ENCODE measurements around the gene ABCG8. TPM values are rescaled to one million over a fixed set of nuclear protein-coding genes. Genes with fewer than 3 reads are reported as not detected.

The ABCG8 gene
- total RNA-seq, 1 donor = not detected

- no peak for DNase-seq (ENCODE audit: low read depth)
- no peak overlapping the region for H3K4me3 ChIP-seq (ENCODE audit: low read depth, low read length)
- TF ChIP-seq, protein P1, sequence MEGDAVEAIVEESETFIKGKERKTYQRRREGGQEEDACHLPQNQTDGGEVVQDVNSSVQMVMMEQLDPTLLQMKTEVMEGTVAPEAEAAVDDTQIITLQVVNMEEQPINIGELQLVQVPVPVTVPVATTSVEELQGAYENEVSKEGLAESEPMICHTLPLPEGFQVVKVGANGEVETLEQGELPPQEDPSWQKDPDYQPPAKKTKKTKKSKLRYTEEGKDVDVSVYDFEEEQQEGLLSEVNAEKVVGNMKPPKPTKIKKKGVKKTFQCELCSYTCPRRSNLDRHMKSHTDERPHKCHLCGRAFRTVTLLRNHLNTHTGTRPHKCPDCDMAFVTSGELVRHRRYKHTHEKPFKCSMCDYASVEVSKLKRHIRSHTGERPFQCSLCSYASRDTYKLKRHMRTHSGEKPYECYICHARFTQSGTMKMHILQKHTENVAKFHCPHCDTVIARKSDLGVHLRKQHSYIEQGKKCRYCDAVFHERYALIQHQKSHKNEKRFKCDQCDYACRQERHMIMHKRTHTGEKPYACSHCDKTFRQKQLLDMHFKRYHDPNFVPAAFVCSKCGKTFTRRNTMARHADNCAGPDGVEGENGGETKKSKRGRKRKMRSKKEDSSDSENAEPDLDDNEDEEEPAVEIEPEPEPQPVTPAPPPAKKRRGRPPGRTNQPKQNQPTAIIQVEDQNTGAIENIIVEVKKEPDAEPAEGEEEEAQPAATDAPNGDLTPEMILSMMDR (IDR thresholded peaks at IDR 0.05; ENCODE audit: insufficient read depth, low read length) = no peak
Measured at GRCh38 chr2:43824512-43824911, 14.3 kb upstream of the ABCG8 start.

- no peak overlapping the region for H3K4me3 ChIP-seq (ENCODE audit: low read depth, low read length)
Measured at GRCh38 chr2:43824951-43825493, 13.7 kb upstream of the ABCG8 start.

DNA sequence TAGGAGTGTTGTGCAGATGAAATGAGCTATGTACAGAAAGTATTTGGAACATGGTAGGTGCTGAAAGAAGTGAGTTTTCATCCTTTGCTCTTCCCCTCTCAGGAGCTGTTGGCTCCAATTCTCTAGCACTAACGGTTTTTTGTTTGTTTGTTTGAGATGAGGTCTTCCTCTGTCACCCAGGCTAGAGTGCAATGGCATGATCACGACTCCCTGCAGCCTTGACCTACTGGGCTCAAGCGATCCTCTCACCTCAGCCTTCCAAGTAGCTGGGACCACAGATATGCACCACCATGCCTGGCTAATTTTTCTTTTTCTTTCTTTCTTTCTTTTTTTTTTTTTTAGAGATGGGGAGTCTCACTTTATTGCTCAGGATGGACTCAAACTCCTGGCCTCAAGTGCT, 12.9 kb upstream of the ABCG8 start:
- no peak overlapping the region for H3K4me3 ChIP-seq (ENCODE audit: low read depth, low read length)
- TF ChIP-seq, protein P1 (IDR thresholded peaks at IDR 0.05; ENCODE audit: insufficient read depth, low read length) = no peak
- DNase-seq (ENCODE audit: low read depth) = no peak

More at GRCh38 chr2:43824951-43825493, 13.7 kb upstream of the ABCG8 start:
- TF ChIP-seq, protein P1 (IDR thresholded peaks at IDR 0.05; ENCODE audit: insufficient read depth, low read length) = no peak
- no peak for DNase-seq (ENCODE audit: low read depth)

- H3K4me3 ChIP-seq (ENCODE audit: low read depth, low read length) = no peak overlapping the region
- TF ChIP-seq, protein P1 (IDR thresholded peaks at IDR 0.05; ENCODE audit: insufficient read depth, low read length) = no peak
- DNase-seq (ENCODE audit: low read depth) = no peak
Measured at GRCh38 chr2:43826305-43827250, 12.2 kb upstream of the ABCG8 start.

DNA sequence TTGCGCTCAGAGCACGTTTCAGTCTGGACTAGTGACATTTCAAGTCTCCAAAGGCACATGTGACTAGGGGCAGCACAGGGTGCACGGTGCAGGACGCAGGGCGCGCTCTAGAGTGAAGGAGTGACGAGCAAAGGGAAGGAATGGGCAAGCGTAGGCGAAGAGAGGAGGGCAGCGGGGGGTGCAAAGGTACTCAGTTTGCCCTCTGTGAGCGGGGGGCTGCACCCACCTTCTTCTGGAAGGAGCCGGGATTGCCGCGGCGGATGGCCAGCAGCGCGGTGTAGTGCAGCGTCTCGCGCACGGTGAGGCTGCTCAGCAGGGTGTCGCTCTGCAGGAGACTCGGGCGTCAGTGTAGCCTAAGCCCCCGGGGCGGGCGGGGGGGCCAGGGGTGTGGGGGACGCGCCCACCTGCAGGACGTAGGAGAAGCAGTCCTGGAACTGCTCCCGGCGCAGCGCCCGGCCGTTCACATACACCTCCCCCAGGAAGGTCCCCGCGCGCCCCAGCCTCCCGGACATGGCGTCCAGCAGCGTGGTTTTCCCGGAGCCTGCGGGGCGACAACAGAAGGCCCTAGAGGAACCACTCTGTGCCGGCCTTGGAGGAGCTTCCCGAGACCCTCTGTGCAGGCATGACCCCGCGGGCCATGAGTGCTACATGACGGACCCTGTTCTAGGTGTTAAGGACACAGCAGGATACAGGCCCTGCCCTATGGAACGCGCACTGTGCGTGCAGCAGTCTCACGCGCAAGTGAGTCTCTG, 7.1 kb upstream of the ABCG8 start:
- DNase-seq (ENCODE audit: low read depth) = no peak
- no peak overlapping the region for H3K4me3 ChIP-seq (ENCODE audit: low read depth, low read length)
- TF ChIP-seq, protein P1 (IDR thresholded peaks at IDR 0.05; ENCODE audit: insufficient read depth, low read length) = no peak

GRCh38 chr2:43832457-43832856, 6.3 kb upstream of the ABCG8 start:
- TF ChIP-seq, protein P1 (IDR thresholded peaks at IDR 0.05; ENCODE audit: insufficient read depth, low read length) = no peak
- peak; percentile 27 for DNase-seq (ENCODE audit: low read depth)
- no peak overlapping the region for H3K4me3 ChIP-seq (ENCODE audit: low read depth, low read length)

Measured in fibroblast of the aortic adventitia (primary cell).